Endothelial cell of umbilical vein (primary cell): ENCODE results near the gene ALDOA.

Experiments
- CTCF ChIP-seq, 2 donors: IDR thresholded peaks; 1 replicate in 1 of 2; 2 replicates in 1 of 2; pipeline ENCODE4 v1.5.1; 2011; ENCODE audit warnings: low read length in 2 of 2, mild to moderate bottlenecking in 2 of 2, moderate library complexity in 2 of 2, control low read depth in 1 of 2, inconsistent platforms in 1 of 2, low read depth in 1 of 2; ENCODE audit not compliant: insufficient read depth in 1 of 2; ENCODE audit errors: extremely low read depth in 1 of 2
- POLR2A ChIP-seq: IDR thresholded peaks from 2 replicates; pipeline ENCODE4 v1.6.1; 2012; ENCODE audit warnings: low read depth, mild to moderate bottlenecking, control low read depth, low read length

- TF ChIP-seq CTCF (IDR thresholded peaks at IDR 0.05; ENCODE audit: extremely low read depth in 1 of 2, insufficient read depth in 1 of 2, low read depth in 1 of 2, low read length in 2 of 2) (no peak), POLR2A (no peak)
These were observed 31.5 kb downstream of the ALDOA start for GRCh38 chr16:30096862-30097563.
